B cell (primary cell): ENCODE data around the gene NAA80. TPM values are rescaled to one million over a fixed set of nuclear protein-coding genes. Genes with fewer than 3 reads are reported as not detected.

Source experiments
- ATAC-seq: fragments of 200-7000 bp; cut with Tn5 transposase; one replicate; pipeline ENCODE4 v1.10.0; 2021; ENCODE audit warnings: low read depth, mild to moderate bottlenecking, moderate number of reproducible peaks, moderate library complexity
- CTCF ChIA-PET: fragments of 350-600 bp; sonication (Branson Sonifier 250); formaldehyde crosslinking; loops from one replicate; lab custom pipeline; 2021; ENCODE audit warnings: antibody characterized with exemption, inconsistent platforms; lab: Charles Lee
- POLR2A ChIA-PET: fragments of 350-600 bp; sonication (Branson Sonifier 250); formaldehyde crosslinking; loops from one replicate; lab custom pipeline; 2021; ENCODE audit warnings: antibody characterized with exemption; lab: Charles Lee
- DNase-seq: peaks from one replicate; pipeline ENCODE4 v3.0.0; 2013
- H2AFZ ChIP-seq: 2 replicates; pipeline ENCODE4 v1.6.1; 2012; ENCODE audit warnings: mild to moderate bottlenecking, low read depth, low read length; ENCODE audit not compliant: insufficient read depth, poor library complexity, severe bottlenecking
- H3K27ac ChIP-seq, 2 donors: 1 replicate in 1 of 2; 2 replicates in 1 of 2; pipeline ENCODE4 v1.5.1; 2012 to 2013; ENCODE audit warnings: low read length in 2 of 2, mild to moderate bottlenecking in 2 of 2, moderate library complexity in 1 of 2
- H3K27me3 ChIP-seq, 4 experiments: fragments of 200-600 bp in 1 of 4; sonication (generic) in 1 of 4; replicated peaks in 1 of 4; 1 replicate in 2 of 4; 2 replicates in 2 of 4; pipeline versions ENCODE4 v1.6.1 to v1.7.0; 2013 to 2016; ENCODE audit warnings: low read length in 3 of 4, mild to moderate bottlenecking in 2 of 4, mixed read lengths in 1 of 4, moderate library complexity in 1 of 4; ENCODE audit not compliant: insufficient read depth in 4 of 4, control insufficient read depth in 3 of 4; ENCODE audit errors: control extremely low read depth in 1 of 4
- H3K36me3 ChIP-seq, 2 experiments: replicated peaks in 1 of 2; 1 replicate in 1 of 2; 2 replicates in 1 of 2; pipeline versions ENCODE4 v1.6.1 to v1.7.1; 2013; ENCODE audit warnings: low read length in 1 of 2; ENCODE audit not compliant: insufficient read depth in 2 of 2, control insufficient read depth in 1 of 2; ENCODE audit errors: control extremely low read depth in 1 of 2, extremely low read depth in 1 of 2
- H3K4me1 ChIP-seq, 2 donors: fragments of 200-600 bp in 1 of 2; sonication (generic) in 1 of 2; 1 replicate in 1 of 2; 2 replicates in 1 of 2; pipeline versions ENCODE4 v1.5.1 to v1.6.1; 2013 to 2017; ENCODE audit warnings: low read length in 2 of 2; ENCODE audit not compliant: control insufficient read depth in 2 of 2, insufficient read depth in 2 of 2
- H3K4me2 ChIP-seq: replicated peaks from 2 replicates; pipeline ENCODE3; 2012; ENCODE audit warnings: mild to moderate bottlenecking, low read depth, low read length; ENCODE audit not compliant: poor library complexity, severe bottlenecking
- H3K4me3 ChIP-seq, 5 experiments: fragments of 200-600 bp in 1 of 5; sonication (generic) in 1 of 5; 1 replicate in 3 of 5; 2 replicates in 2 of 5; pipeline versions ENCODE4 v1.5.1 to v1.7.0; 2011 to 2016; ENCODE audit warnings: low read length in 4 of 5, mild to moderate bottlenecking in 4 of 5, low read depth in 2 of 5, control low read depth in 1 of 5, moderate library complexity in 1 of 5; ENCODE audit not compliant: insufficient read depth in 1 of 5; ENCODE audit errors: control extremely low read depth in 1 of 5, extremely low read depth in 1 of 5
- H3K79me2 ChIP-seq: fragments of 200-600 bp; sonication (generic); one replicate; pipeline ENCODE4 v1.6.0; 2016; ENCODE audit warnings: low read length; ENCODE audit not compliant: control insufficient read depth, insufficient read depth
- H3K9ac ChIP-seq: fragments of 200-600 bp; sonication (generic); 2 replicates; pipeline ENCODE4 v1.6.1; 2017; ENCODE audit warnings: mild to moderate bottlenecking, low read length, moderate library complexity
- H3K9me3 ChIP-seq, 3 donors: one replicate each; pipeline versions ENCODE4 v1.6.1 to v1.7.1; 2013; ENCODE audit warnings: low read length in 2 of 3; ENCODE audit not compliant: control insufficient read depth in 2 of 3, insufficient read depth in 1 of 3; ENCODE audit errors: control extremely low read depth in 1 of 3
- H4K20me1 ChIP-seq: 2 replicates; pipeline ENCODE4 v1.6.0; 2012; ENCODE audit warnings: mild to moderate bottlenecking, low read length; ENCODE audit not compliant: insufficient read depth, control insufficient read depth, poor library complexity, severe bottlenecking
- H3K27ac Mint-ChIP-seq: one replicate; pipeline ENCODE4 v1.8.0; 2021; ENCODE audit warnings: mixed read lengths
- H3K27me3 Mint-ChIP-seq: one replicate; pipeline ENCODE4 v1.8.0; 2021; ENCODE audit warnings: mixed read lengths
- H3K4me1 Mint-ChIP-seq: one replicate; pipeline ENCODE4 v1.8.0; 2021; ENCODE audit warnings: mixed read lengths
- H3K4me3 Mint-ChIP-seq: one replicate; pipeline ENCODE4 v1.8.0; 2021; ENCODE audit warnings: mixed read lengths
- H3K9me3 Mint-ChIP-seq: one replicate; pipeline ENCODE4 v1.8.0; 2022; ENCODE audit warnings: mixed read lengths; ENCODE audit not compliant: insufficient read depth
- CTCF ChIP-seq: fragments of 200-600 bp; IDR thresholded peaks from one replicate; pipeline ENCODE4 v1.8.0; 2022; ENCODE audit warnings: antibody characterized with exemption, mild to moderate bottlenecking
- EZH2 ChIP-seq: IDR thresholded peaks from 2 replicates; pipeline ENCODE4 v1.6.1; 2012; ENCODE audit warnings: borderline replicate concordance, low read depth, mild to moderate bottlenecking, moderate library complexity, low read length; ENCODE audit not compliant: insufficient read depth, poor library complexity, severe bottlenecking
- WGBS: methylation state at CpG from one replicate; pipeline ENCODE4 v1.1.5; 2013; ENCODE audit warnings: missing lambda C conversion rate; ENCODE audit not compliant: insufficient coverage; 5-methylcytosine and 5-hydroxymethylcytosine counted together
- intact Hi-C: fragments of 100-400 bp; cut with micrococcal nuclease; formaldehyde crosslinking; loops from one replicate; pipeline ENCODE4 v1.10.0; 2022
- polyA plus RNA-seq: library from polyadenylated mRNA; depleted of rRNA; stranded (reverse); fragments of >200 nt; gene quantifications from 2 replicates; pipeline ENCODE4 v1.2.3, GENCODE V29; 2012
- total RNA-seq, 2 donors: library from RNA; stranded (reverse); fragments of 120-200 nt in 1 of 2; gene quantifications; 1 replicate in 1 of 2; 2 replicates in 1 of 2; pipeline versions ENCODE4 v1.2.3 to v1.2.4, GENCODE V29; 2013 to 2022

NAA80 gene
- total and polyA plus RNA-seq, 2 donors (not counting 1 experiment from before 2014, with no cell fraction given) = 37.8 to 49.0 TPM

- CTCF ChIA-PET = interaction anchor here (0.6 to 5.3 kb wide), 22 partner anchors 10 to 928 kb away, joined by 3 to 104 read pairs (median 3); partner anchors contain the start of genes CISH, HEMK1, HYAL3 and IFRD2
- H3K27ac Mint-ChIP-seq = peak overlapping the region; percentile 65
- peak; percentile 87 for DNase-seq
These were observed 48.1 kb upstream of the NAA80 start for GRCh38 chr3:50347187-50347813.

More at GRCh38 chr3:50347187-50347813, 48.1 kb upstream of the NAA80 start:
- 98% methylated on average over 4 of the region's 14 CpGs for WGBS
- no peak overlapping the region for H3K4me2 ChIP-seq
- no peaks in the 10 kb centered on the region for H3K9me3 Mint-ChIP-seq
- peaks cover 32% of the 10 kb centered on the region for H4K20me1 ChIP-seq
- no peak overlapping the region for H3K4me3 Mint-ChIP-seq
- intact Hi-C loops = loop anchor here (1.0 to 5.0 kb wide), 2 partner anchors 203 to 265 kb away; partner anchors contain the start of gene CISH
- peak overlapping the region in 1 of 2 donors; percentile 51 for H3K27ac ChIP-seq
- peaks cover 54% of the 10 kb centered on the region for H3K4me1 Mint-ChIP-seq
- POLR2A ChIA-PET = interaction anchor here (0.5 to 1.2 kb wide), 4 partner anchors 8 to 72 kb away, joined by 3 to 6 read pairs (median 4); no protein-coding TSS in a partner anchor
- no peak overlapping the region for H2AFZ ChIP-seq
- peaks cover 50% of the 10 kb centered on the region for H3K79me2 ChIP-seq
- no peaks in the 10 kb centered on the region for H3K27me3 Mint-ChIP-seq
- H3K9me3 ChIP-seq = no peaks in the 10 kb centered on the region
- H3K4me1 ChIP-seq = peaks cover 32 to 50% of the 10 kb centered on the region in 2 donors
- H3K36me3 ChIP-seq = peaks cover 0 to 22% of the 10 kb centered on the region in 2 experiments
- H3K9ac ChIP-seq = no peak overlapping the region
- H3K27me3 ChIP-seq = no peaks in the 10 kb centered on the region
- peak; percentile 18 for ATAC-seq
- no peak for TF ChIP-seq EZH2
- TF ChIP-seq CTCF = peak; percentile 72
- no peak overlapping the region for H3K4me3 ChIP-seq
